ENCODE measurements around the gene AGO3.

DNA sequence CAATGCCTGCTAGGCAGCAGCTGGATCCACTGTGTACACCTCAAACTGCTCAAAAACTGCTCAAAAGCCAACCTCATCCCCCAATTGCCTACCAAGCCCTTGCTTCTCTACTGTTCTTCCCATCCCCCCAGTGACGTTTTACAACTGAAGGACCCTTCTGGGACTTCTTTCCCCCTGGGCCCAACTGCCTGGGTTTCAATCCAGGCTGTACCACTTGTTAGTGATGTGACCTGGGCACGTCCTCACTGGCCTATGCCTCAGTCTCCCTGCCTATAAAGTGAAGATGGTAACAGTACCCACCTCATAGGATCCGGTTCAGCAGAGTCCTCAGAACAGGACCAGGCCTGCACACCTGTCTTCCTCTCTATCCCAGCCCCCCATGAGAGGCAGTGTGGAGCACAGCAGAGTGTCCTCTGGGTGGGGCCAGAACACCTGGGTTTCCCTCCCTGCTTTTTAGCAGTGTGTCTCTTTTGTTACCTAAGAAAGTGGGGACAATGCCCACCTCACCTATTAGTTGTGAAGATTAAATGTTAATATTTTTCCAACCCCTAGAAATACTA, 151.1 kb downstream of the AGO3 start:
- no peak for TF ChIP-seq POLR2A (IDR thresholded peaks at IDR 0.05; ENCODE audit: extremely low read depth, insufficient read length)
- TF ChIP-seq, protein P1, sequence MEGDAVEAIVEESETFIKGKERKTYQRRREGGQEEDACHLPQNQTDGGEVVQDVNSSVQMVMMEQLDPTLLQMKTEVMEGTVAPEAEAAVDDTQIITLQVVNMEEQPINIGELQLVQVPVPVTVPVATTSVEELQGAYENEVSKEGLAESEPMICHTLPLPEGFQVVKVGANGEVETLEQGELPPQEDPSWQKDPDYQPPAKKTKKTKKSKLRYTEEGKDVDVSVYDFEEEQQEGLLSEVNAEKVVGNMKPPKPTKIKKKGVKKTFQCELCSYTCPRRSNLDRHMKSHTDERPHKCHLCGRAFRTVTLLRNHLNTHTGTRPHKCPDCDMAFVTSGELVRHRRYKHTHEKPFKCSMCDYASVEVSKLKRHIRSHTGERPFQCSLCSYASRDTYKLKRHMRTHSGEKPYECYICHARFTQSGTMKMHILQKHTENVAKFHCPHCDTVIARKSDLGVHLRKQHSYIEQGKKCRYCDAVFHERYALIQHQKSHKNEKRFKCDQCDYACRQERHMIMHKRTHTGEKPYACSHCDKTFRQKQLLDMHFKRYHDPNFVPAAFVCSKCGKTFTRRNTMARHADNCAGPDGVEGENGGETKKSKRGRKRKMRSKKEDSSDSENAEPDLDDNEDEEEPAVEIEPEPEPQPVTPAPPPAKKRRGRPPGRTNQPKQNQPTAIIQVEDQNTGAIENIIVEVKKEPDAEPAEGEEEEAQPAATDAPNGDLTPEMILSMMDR (IDR thresholded peaks at IDR 0.05; ENCODE audit: low read depth, low read length) = no peak
